Gastroesophageal sphincter (tissue), 3 donors: ENCODE data around the gene TAS2R10.

Source experiments
- CTCF ChIP-seq, 4 experiments: fragments of 200-600 bp in 2 of 4; fragments of 450-650 bp in 2 of 4; sonication (generic) in 1 of 4; IDR thresholded peaks; one replicate each; pipeline ENCODE4 v1.5.1; 2017 to 2019; ENCODE audit warnings: antibody characterized with exemption in 4 of 4, mild to moderate bottlenecking in 2 of 4, moderate library complexity in 2 of 4
- POLR2A ChIP-seq, 2 donors: fragments of 450-650 bp; IDR thresholded peaks; one replicate each; pipeline ENCODE4 v1.6.1; 2017; ENCODE audit warnings: antibody characterized with exemption in 2 of 2, mild to moderate bottlenecking in 2 of 2, moderate library complexity in 1 of 2

GRCh38 chr12:10794222-10794621, 31.9 kb downstream of the TAS2R10 start:
- TF ChIP-seq CTCF (IDR thresholded peaks at IDR 0.05) (no peak), POLR2A (IDR thresholded peaks at IDR 0.05) (no peak)
